Mesothelial cell of epicardium (in vitro differentiated cells): Measurements from ENCODE around the gene ACBD5. TPM values are rescaled to one million over a fixed set of nuclear protein-coding genes. Genes with fewer than 3 reads are reported as not detected.

Experiments used
- DNase-seq, 2 experiments: peaks; one replicate each; pipeline ENCODE4 v3.0.0; 2021; ENCODE audit warnings: low spot score in 2 of 2; ENCODE audit not compliant: unreplicated experiment in 2 of 2
- H3K27ac Mint-ChIP-seq: 2 replicates; pipeline ENCODE4 v1.8.0; 2021; ENCODE audit warnings: mixed read lengths
- H3K27me3 Mint-ChIP-seq: 2 replicates; pipeline ENCODE4 v1.8.0; 2021; ENCODE audit warnings: low read depth, mixed read lengths
- H3K36me3 Mint-ChIP-seq: 2 replicates; pipeline ENCODE4 v1.8.0; 2021; ENCODE audit warnings: mixed read lengths
- H3K4me1 Mint-ChIP-seq: 2 replicates; pipeline ENCODE4 v1.8.0; 2021; ENCODE audit warnings: mixed read lengths
- H3K4me3 Mint-ChIP-seq: 2 replicates; pipeline ENCODE4 v1.8.0; 2021; ENCODE audit warnings: mild to moderate bottlenecking, moderate library complexity, mixed read lengths
- H3K9me3 Mint-ChIP-seq: 2 replicates; pipeline ENCODE4 v1.8.0; 2021; ENCODE audit warnings: mixed read lengths
- CTCF ChIP-seq: fragments of 200-600 bp; sonication (generic); IDR thresholded peaks from one replicate; pipeline ENCODE4 v1.5.0; 2021; ENCODE audit warnings: antibody characterized with exemption; ENCODE audit not compliant: unreplicated experiment
- total RNA-seq: library from RNA; stranded (reverse); gene quantifications from 3 replicates; pipeline ENCODE4 v1.2.1, GENCODE V29; 2021

The ACBD5 gene
- total RNA-seq, 1 donor from 2014 or later = 21.2 TPM

- H3K27me3 Mint-ChIP-seq = peaks cover 76% of the 10 kb centered on the region
- H3K36me3 Mint-ChIP-seq = no peaks in the 10 kb centered on the region
- H3K27ac Mint-ChIP-seq = no peak overlapping the region
- no peak for TF ChIP-seq CTCF
- H3K4me3 Mint-ChIP-seq = peak overlapping the region; percentile 76
- no peaks in the 10 kb centered on the region for H3K9me3 Mint-ChIP-seq
- no peak for DNase-seq
- peaks cover 10% of the 10 kb centered on the region for H3K4me1 Mint-ChIP-seq
Observed at GRCh38 chr10:27258492-27258837, 17.9 kb upstream of the ACBD5 start.

GRCh38 chr10:27256299-27257189, 15.9 kb upstream of the ACBD5 start:
- Mint-ChIP-seq H3K27ac (no peak overlapping the region), H3K4me1 (peaks cover 10% of the 10 kb centered on the region), H3K9me3 (no peaks in the 10 kb centered on the region), H3K27me3 (peaks cover 61% of the 10 kb centered on the region), H3K4me3 (no peak overlapping the region), H3K36me3 (no peaks in the 10 kb centered on the region)
- no peak for DNase-seq
- TF ChIP-seq CTCF = no peak

- no peaks in the 10 kb centered on the region for H3K9me3 Mint-ChIP-seq
- no peak overlapping the region for H3K27ac Mint-ChIP-seq
- no peak for TF ChIP-seq CTCF
- no peaks in the 10 kb centered on the region for H3K36me3 Mint-ChIP-seq
- H3K27me3 Mint-ChIP-seq = peaks cover 33% of the 10 kb centered on the region
- peaks cover 3% of the 10 kb centered on the region for H3K4me1 Mint-ChIP-seq
- no peak for DNase-seq
- H3K4me3 Mint-ChIP-seq = no peak overlapping the region
Observed at GRCh38 chr10:27253576-27253975, 13.0 kb upstream of the ACBD5 start.

- no peak for DNase-seq
- peak overlapping the region; percentile 46 for H3K4me3 Mint-ChIP-seq
- H3K36me3 Mint-ChIP-seq = no peaks in the 10 kb centered on the region
- H3K4me1 Mint-ChIP-seq = no peaks in the 10 kb centered on the region
- H3K27me3 Mint-ChIP-seq = peaks cover 21% of the 10 kb centered on the region
- TF ChIP-seq CTCF = no peak
- no peaks in the 10 kb centered on the region for H3K9me3 Mint-ChIP-seq
- no peak overlapping the region for H3K27ac Mint-ChIP-seq
Observed at GRCh38 chr10:27252267-27253000, 11.8 kb upstream of the ACBD5 start.

- Mint-ChIP-seq H3K4me3 (no peak overlapping the region), H3K27me3 (peaks cover 14% of the 10 kb centered on the region), H3K9me3 (no peaks in the 10 kb centered on the region), H3K4me1 (no peaks in the 10 kb centered on the region), H3K27ac (no peak overlapping the region), H3K36me3 (no peaks in the 10 kb centered on the region)
- no peak for TF ChIP-seq CTCF
- no peak for DNase-seq
Observed at GRCh38 chr10:27251554-27251953, 11.0 kb upstream of the ACBD5 start.
